ENCODE data around the gene ACTRT2. TPM values are rescaled to one million over a fixed set of nuclear protein-coding genes. Genes with fewer than 3 reads are reported as not detected.

ACTRT2 gene
- total and polyA plus RNA-seq, 2 experiments from 2014 or later, result not detected

DNA sequence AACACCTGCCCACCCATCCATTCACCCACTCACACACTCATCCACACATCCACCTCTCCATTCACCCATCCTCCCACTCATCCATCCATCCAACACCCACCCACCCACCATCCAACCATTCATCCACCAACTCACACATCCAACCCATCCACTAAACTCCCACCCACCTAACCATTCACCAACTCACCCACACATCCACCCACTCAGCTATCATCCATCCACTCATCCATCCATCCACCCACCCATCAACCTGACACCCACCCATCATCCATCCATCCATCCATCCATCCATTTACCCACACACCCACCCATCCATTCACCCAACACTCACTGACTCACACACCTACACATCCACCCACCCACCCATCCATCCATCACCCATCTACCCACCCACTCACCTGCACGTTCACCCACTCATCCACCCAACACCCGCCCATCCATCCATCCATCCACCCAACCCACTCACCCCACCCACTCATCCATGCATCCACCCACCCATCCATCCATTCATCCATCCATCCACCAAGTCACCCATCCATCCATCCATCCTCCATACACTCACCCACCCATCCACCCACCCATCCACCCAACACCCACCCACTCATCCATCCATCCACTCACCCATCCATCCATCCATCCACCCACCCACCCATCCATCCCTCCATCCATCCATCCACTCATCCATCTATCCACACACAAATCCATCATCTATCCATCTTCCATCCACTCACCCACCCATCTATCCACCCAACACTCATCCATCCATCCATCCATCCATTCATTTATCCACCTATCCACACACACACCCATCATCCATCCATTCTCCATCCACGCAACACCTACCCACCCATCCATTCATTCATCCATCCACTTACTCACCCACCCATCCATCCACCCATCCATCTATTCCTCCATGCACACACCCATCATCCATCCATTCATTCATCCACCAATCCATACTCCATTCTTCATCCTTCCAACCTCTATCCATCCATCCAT, 30.3 kb downstream of the ACTRT2 start (continued):
- TF ChIP-seq, protein P1, sequence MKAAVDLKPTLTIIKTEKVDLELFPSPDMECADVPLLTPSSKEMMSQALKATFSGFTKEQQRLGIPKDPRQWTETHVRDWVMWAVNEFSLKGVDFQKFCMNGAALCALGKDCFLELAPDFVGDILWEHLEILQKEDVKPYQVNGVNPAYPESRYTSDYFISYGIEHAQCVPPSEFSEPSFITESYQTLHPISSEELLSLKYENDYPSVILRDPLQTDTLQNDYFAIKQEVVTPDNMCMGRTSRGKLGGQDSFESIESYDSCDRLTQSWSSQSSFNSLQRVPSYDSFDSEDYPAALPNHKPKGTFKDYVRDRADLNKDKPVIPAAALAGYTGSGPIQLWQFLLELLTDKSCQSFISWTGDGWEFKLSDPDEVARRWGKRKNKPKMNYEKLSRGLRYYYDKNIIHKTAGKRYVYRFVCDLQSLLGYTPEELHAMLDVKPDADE (IDR thresholded peaks at IDR 0.05), result no peak
- TF ChIP-seq EZH2 (IDR thresholded peaks at IDR 0.05; ENCODE audit: low read depth, unreplicated experiment), result no peak
- no peak for TF ChIP-seq JUNB (IDR thresholded peaks at IDR 0.05; ENCODE audit: unreplicated experiment)
- TF ChIP-seq EZH2phosphoT487 (IDR thresholded peaks at IDR 0.05; ENCODE audit: unreplicated experiment), result no peak
- TF ChIP-seq, protein P2, sequence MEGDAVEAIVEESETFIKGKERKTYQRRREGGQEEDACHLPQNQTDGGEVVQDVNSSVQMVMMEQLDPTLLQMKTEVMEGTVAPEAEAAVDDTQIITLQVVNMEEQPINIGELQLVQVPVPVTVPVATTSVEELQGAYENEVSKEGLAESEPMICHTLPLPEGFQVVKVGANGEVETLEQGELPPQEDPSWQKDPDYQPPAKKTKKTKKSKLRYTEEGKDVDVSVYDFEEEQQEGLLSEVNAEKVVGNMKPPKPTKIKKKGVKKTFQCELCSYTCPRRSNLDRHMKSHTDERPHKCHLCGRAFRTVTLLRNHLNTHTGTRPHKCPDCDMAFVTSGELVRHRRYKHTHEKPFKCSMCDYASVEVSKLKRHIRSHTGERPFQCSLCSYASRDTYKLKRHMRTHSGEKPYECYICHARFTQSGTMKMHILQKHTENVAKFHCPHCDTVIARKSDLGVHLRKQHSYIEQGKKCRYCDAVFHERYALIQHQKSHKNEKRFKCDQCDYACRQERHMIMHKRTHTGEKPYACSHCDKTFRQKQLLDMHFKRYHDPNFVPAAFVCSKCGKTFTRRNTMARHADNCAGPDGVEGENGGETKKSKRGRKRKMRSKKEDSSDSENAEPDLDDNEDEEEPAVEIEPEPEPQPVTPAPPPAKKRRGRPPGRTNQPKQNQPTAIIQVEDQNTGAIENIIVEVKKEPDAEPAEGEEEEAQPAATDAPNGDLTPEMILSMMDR (conservative IDR thresholded peaks at IDR 0.05; ENCODE audit: low read depth in 2 of 2), result no peak
- TF ChIP-seq ZNF114 (CRISPR knock-in tag; IDR thresholded peaks at IDR 0.05), result no peak
- TF ChIP-seq CREB1 (CRISPR knock-in tag; IDR thresholded peaks at IDR 0.05; ENCODE audit: low read depth), result no peak
- TF ChIP-seq STAT1 (IDR thresholded peaks at IDR 0.05; ENCODE audit: unreplicated experiment), result no peak
- TF ChIP-seq NANOG (IDR thresholded peaks at IDR 0.05; ENCODE audit: borderline replicate concordance), result no peak

DNA sequence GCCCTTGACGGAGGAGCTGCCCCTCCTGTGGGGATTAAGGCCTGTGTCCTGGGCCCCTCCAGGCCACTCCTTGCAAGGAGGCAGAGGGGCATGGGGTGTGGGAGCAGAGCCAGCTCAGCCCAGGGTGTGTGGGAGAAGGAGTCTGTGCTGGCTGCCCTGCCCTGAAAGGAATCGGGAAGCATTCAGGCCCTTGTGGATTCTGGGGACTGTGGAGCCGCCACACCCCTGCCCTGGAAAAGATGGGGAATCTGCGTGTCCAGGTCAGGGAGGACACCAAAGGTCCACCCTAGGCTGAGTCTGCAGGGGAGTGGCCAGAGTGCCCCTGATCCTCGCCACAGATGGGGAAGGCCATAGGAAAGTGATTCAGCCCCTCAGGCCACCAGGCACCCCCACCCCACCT, 31.2 kb downstream of the ACTRT2 start:
- H3K4me3 ChIP-seq, result no peak overlapping the region
- no peak for DNase-seq (ENCODE audit: low spot score)
- H3K4me1 Mint-ChIP-seq, result no peaks in the 10 kb centered on the region
- H2AFZ ChIP-seq, result no peak overlapping the region
- no peaks in the 10 kb centered on the region for H3K4me1 ChIP-seq (ENCODE audit: insufficient read depth)
- H3K79me2 ChIP-seq (replicated peaks; ENCODE audit: insufficient read depth), result no peaks in the 10 kb centered on the region
- H3K4me2 ChIP-seq, result no peak overlapping the region
- no peaks in the 10 kb centered on the region for H3K36me3 ChIP-seq (ENCODE audit: insufficient read depth)
- peaks cover 5% of the 10 kb centered on the region for H3K9me3 Mint-ChIP-seq
- peaks cover 6% of the 10 kb centered on the region; the same call in 1 of the 2 replicates for H3K27me3 ChIP-seq (ENCODE audit: insufficient read depth)
- ATAC-seq, result no peak
- H3F3A ChIP-seq (replicated peaks; ENCODE audit: low read depth), result no peaks in the 10 kb centered on the region
- no peak overlapping the region for H3K27ac Mint-ChIP-seq
- no peaks in the 10 kb centered on the region; the same call in 1 of the 2 replicates for H4K20me1 ChIP-seq (replicated peaks; ENCODE audit: insufficient read depth)
- no peaks in the 10 kb centered on the region for H3K9me2 ChIP-seq (ENCODE audit: insufficient read depth)
- no peak overlapping the region for H3K27ac ChIP-seq (ENCODE audit: low read depth)
- H3K4me3 Mint-ChIP-seq, result no peak overlapping the region
- H3K27me3 Mint-ChIP-seq (ENCODE audit: insufficient read depth, low read depth, poor library complexity), result peaks cover 17% of the 10 kb centered on the region
- H3K36me3 Mint-ChIP-seq (ENCODE audit: low read depth), result no peaks in the 10 kb centered on the region
- TF ChIP-seq NANOG (IDR thresholded peaks at IDR 0.05; ENCODE audit: borderline replicate concordance) (no peak), JUNB (IDR thresholded peaks at IDR 0.05; ENCODE audit: unreplicated experiment) (no peak), EZH2 (IDR thresholded peaks at IDR 0.05; ENCODE audit: low read depth, unreplicated experiment) (no peak), CREB1 (CRISPR knock-in tag; IDR thresholded peaks at IDR 0.05; ENCODE audit: low read depth) (no peak), STAT1 (IDR thresholded peaks at IDR 0.05; ENCODE audit: unreplicated experiment) (no peak), ZNF331 (CRISPR knock-in tag; IDR thresholded peaks at IDR 0.05; ENCODE audit: low read depth) (no peak), ZNF114 (CRISPR knock-in tag; IDR thresholded peaks at IDR 0.05) (no peak), POLR2AphosphoS5 (IDR thresholded peaks at IDR 0.05; ENCODE audit: low read depth) (no peak), EZH2phosphoT487 (IDR thresholded peaks at IDR 0.05; ENCODE audit: unreplicated experiment) (no peak)
- TF ChIP-seq, protein P3, sequence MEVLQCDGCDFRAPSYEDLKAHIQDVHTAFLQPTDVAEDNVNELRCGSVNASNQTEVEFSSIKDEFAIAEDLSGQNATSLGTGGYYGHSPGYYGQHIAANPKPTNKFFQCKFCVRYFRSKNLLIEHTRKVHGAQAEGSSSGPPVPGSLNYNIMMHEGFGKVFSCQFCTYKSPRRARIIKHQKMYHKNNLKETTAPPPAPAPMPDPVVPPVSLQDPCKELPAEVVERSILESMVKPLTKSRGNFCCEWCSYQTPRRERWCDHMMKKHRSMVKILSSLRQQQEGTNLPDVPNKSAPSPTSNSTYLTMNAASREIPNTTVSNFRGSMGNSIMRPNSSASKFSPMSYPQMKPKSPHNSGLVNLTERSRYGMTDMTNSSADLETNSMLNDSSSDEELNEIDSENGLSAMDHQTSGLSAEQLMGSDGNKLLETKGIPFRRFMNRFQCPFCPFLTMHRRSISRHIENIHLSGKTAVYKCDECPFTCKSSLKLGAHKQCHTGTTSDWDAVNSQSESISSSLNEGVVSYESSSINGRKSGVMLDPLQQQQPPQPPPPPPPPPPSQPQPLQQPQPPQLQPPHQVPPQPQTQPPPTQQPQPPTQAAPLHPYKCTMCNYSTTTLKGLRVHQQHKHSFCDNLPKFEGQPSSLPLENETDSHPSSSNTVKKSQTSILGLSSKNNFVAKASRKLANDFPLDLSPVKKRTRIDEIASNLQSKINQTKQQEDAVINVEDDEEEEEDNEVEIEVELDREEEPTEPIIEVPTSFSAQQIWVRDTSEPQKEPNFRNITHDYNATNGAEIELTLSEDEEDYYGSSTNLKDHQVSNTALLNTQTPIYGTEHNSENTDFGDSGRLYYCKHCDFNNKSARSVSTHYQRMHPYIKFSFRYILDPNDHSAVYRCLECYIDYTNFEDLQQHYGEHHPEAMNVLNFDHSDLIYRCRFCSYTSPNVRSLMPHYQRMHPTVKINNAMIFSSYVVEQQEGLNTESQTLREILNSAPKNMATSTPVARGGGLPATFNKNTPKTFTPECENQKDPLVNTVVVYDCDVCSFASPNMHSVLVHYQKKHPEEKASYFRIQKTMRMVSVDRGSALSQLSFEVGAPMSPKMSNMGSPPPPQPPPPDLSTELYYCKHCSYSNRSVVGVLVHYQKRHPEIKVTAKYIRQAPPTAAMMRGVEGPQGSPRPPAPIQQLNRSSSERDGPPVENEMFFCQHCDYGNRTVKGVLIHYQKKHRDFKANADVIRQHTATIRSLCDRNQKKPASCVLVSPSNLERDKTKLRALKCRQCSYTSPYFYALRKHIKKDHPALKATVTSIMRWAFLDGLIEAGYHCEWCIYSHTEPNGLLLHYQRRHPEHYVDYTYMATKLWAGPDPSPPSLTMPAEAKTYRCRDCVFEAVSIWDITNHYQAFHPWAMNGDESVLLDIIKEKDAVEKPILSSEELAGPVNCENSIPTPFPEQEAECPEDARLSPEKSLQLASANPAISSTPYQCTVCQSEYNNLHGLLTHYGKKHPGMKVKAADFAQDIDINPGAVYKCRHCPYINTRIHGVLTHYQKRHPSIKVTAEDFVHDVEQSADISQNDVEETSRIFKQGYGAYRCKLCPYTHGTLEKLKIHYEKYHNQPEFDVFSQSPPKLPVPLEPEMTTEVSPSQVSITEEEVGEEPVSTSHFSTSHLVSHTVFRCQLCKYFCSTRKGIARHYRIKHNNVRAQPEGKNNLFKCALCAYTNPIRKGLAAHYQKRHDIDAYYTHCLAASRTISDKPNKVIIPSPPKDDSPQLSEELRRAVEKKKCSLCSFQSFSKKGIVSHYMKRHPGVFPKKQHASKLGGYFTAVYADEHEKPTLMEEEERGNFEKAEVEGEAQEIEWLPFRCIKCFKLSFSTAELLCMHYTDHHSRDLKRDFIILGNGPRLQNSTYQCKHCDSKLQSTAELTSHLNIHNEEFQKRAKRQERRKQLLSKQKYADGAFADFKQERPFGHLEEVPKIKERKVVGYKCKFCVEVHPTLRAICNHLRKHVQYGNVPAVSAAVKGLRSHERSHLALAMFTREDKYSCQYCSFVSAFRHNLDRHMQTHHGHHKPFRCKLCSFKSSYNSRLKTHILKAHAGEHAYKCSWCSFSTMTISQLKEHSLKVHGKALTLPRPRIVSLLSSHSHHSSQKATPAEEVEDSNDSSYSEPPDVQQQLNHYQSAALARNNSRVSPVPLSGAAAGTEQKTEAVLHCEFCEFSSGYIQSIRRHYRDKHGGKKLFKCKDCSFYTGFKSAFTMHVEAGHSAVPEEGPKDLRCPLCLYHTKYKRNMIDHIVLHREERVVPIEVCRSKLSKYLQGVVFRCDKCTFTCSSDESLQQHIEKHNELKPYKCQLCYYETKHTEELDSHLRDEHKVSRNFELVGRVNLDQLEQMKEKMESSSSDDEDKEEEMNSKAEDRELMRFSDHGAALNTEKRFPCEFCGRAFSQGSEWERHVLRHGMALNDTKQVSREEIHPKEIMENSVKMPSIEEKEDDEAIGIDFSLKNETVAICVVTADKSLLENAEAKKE (CRISPR knock-in tag; IDR thresholded peaks at IDR 0.05), result no peak

Data from GM23338 (cell line).